K562 treated with DMSO at 1 percent for 24 hours (cell line): ENCODE data around the gene XXYLT1. TPM values are rescaled to one million over a fixed set of nuclear protein-coding genes. Genes with fewer than 3 reads are reported as not detected.

ENCODE experiments used
- total RNA-seq: library from RNA; unstranded; fragments of 300-600 nt; gene quantifications from 2 replicates; pipeline ENCODE4 v1.2.3, GENCODE V29; 2022; ENCODE audit warnings: low read depth; ENCODE audit not compliant: insufficient read depth

Gene XXYLT1, protein sequence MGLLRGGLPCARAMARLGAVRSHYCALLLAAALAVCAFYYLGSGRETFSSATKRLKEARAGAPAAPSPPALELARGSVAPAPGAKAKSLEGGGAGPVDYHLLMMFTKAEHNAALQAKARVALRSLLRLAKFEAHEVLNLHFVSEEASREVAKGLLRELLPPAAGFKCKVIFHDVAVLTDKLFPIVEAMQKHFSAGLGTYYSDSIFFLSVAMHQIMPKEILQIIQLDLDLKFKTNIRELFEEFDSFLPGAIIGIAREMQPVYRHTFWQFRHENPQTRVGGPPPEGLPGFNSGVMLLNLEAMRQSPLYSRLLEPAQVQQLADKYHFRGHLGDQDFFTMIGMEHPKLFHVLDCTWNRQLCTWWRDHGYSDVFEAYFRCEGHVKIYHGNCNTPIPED
- total RNA-seq: 33.4 and 35.3 TPM in 2 replicates

DNA sequence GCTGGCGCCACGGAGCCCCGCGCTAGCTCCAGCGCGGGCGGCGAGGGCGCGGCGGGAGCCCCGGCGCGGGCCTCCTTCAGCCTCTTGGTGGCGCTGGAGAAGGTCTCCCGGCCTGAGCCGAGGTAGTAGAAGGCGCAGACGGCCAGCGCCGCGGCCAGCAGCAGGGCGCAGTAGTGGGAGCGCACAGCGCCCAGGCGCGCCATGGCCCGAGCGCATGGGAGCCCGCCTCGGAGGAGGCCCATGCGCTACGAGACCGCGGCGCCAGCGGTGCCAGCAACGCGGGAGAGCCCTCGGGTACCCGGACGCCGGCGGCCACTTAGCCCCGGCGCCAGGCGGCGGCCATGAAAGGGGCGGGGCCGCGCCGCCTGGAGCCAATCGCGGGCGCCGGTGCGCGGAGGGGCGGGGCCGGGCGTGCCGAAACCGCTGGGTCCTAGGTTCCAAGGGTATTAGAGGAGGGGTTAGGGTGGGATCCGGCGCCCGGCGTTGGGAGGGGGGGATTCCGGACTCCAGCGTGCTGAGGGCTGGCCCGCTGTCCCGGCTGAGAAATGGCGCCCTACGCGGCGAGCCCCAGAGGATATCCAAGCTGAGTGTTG is at the start of gene XXYLT1:
Gene XXYLT1 (minus strand): TSS at position 343 of the 593 bp plus-strand sequence. CDS start 101 bp downstream, at position 242.

Other genes with a start within 250 kb of the XXYLT1 start
- gene ACAP2, start 171.9 kb upstream of the XXYLT1 start, total RNA-seq: 16.4 and 18.3 TPM in 2 replicates